ENCODE measurements around the gene CIAO3.
"Not testable (repeated sequence)": the region's sequence is repeated elsewhere in the genome, so short reads cannot be mapped to it uniquely, and the experiment has no call there.

The CIAO3 gene

DNA sequence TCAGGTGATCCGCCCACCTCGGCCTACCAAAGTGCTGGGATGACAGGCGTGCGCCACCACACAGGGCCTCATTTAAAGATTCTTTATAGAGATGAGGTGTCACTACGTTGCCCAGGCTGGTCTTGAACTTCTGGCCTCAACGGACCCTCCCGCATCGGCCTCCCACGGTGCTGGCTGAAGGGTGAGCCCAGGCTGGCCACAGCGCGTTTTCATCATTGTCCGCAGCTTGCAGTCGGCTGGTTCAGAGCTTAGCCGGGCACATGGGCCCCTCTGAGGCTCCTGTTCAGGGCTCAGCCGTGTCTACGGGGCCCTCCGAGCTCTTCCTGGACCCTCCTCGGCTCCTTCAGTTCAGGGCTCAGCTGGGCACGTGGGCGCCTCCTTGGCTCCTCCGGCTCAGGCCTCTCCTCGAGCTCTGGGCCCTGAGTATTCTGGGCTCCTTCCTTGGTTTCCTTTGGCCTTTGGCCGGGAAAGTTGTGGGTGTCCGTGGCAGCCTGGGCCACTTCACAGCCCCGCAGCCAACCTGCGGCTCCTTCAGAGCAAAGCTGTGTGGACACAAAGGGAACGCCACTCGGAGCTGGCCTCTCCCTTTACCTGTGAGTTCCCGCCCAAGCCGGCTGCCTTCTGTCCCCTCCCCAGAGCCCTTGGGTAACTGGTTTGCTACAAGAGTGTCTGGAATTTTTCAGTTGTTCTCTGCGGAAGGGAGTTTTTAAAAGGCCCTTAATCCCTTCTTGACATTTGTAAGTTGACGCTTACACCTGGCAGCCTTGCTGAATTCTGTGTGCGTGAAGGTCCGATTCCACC, 18.5 kb upstream of the CIAO3 start:
- Histone ChIP-seq H3K27ac (no peak overlapping the region), H3K4me3 (no peak overlapping the region)
- TF ChIP-seq, protein P1, sequence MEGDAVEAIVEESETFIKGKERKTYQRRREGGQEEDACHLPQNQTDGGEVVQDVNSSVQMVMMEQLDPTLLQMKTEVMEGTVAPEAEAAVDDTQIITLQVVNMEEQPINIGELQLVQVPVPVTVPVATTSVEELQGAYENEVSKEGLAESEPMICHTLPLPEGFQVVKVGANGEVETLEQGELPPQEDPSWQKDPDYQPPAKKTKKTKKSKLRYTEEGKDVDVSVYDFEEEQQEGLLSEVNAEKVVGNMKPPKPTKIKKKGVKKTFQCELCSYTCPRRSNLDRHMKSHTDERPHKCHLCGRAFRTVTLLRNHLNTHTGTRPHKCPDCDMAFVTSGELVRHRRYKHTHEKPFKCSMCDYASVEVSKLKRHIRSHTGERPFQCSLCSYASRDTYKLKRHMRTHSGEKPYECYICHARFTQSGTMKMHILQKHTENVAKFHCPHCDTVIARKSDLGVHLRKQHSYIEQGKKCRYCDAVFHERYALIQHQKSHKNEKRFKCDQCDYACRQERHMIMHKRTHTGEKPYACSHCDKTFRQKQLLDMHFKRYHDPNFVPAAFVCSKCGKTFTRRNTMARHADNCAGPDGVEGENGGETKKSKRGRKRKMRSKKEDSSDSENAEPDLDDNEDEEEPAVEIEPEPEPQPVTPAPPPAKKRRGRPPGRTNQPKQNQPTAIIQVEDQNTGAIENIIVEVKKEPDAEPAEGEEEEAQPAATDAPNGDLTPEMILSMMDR (IDR thresholded peaks at IDR 0.05): no peak
- DNase-seq (ENCODE audit: low spot score): no peak

DNA sequence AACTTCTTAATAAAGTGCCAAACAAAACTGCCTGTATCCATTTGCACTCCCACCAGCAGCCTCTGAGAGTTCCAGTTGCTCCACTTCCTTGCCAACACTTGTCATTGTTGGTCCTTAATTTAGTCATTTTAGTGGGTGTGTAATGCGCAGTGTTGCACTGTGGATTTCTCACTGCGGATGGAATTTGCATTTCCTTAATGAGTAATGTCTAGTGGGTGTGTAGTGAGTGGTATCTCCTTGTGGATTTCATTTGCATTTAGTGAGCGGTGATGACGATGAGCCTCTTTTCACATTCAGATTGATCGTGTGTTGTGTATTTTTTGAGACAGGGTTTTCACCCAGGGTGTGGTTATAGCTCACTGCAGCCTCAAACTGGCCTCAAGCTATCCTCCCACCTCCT, 15.6 kb upstream of the CIAO3 start:
- TF ChIP-seq, protein P1 (IDR thresholded peaks at IDR 0.05): no peak
- no peak for DNase-seq (ENCODE audit: low spot score)
- Histone ChIP-seq H3K27ac (no peak overlapping the region), H3K4me3 (no peak overlapping the region)

GRCh38 chr16:754656-755055, 13.9 kb upstream of the CIAO3 start:
- no peak for DNase-seq (ENCODE audit: low spot score)
- TF ChIP-seq, protein P1 (IDR thresholded peaks at IDR 0.05): no peak
- H3K27ac ChIP-seq: no peak overlapping the region
- H3K4me3 ChIP-seq: no peak overlapping the region

DNA sequence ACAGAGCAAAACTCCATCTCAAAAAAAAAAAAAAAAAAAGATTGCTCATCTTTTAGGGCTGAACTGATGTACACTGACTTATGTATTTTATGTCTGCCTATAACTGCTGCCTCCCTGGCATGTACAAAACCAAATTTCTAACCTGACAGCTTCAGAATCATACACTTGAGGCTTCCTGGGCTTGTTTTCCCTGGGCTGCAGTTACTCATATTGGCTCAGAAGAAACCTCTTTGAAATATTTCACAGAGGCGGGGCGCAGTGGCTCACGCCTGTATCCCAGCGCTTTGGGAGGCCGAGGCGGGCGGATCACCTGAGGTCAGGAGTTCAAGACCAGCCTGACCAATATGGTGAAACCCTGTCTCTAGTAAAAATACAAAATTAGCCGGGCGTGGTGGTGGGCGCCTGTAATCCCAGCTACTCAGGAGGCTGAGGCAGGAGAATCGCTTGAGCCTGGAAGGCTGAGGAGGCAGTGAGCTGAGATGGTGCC, 13.4 kb upstream of the CIAO3 start:
- not testable (repeated sequence) for H3K4me3 ChIP-seq; DNase-seq (ENCODE audit: low spot score); H3K27ac ChIP-seq

- Histone ChIP-seq H3K27ac (no peak overlapping the region), H3K4me3 (no peak overlapping the region)
- TF ChIP-seq, protein P1 (IDR thresholded peaks at IDR 0.05): no peak
- DNase-seq (ENCODE audit: low spot score): no peak
Observed at GRCh38 chr16:752007-752312, 11.2 kb upstream of the CIAO3 start.

GRCh38 chr16:751152-752006, 10.6 kb upstream of the CIAO3 start:
- Histone ChIP-seq H3K27ac (no peak overlapping the region), H3K4me3 (no peak overlapping the region)
- DNase-seq (ENCODE audit: low spot score): no peak
- TF ChIP-seq, protein P1 (IDR thresholded peaks at IDR 0.05): no peak

GRCh38 chr16:750485-750884, 9.7 kb upstream of the CIAO3 start:
- TF ChIP-seq, protein P1 (IDR thresholded peaks at IDR 0.05): no peak
- no peak for DNase-seq (ENCODE audit: low spot score)
- H3K4me3 ChIP-seq: no peak overlapping the region
- H3K27ac ChIP-seq: no peak overlapping the region

All from coronary artery (tissue), 2 donors.